HepG2 (cell line): ENCODE data around the gene ABCC3. TPM values are rescaled to one million over a fixed set of nuclear protein-coding genes. Genes with fewer than 3 reads are reported as not detected.
A peak's percentile ranks its signal among the peaks of the same experiment; 100 is the strongest.

Source experiments
- ASH2L ChIP-seq: fragments of 300-600, 200-600 bp; sonication (generic); IDR thresholded peaks from 2 replicates; pipeline ENCODE4 v1.7.0; 2017; ENCODE audit warnings: low read depth, mild to moderate bottlenecking, moderate library complexity, mixed read lengths, low read length; ENCODE audit not compliant: insufficient read length
- ATF6 ChIP-seq: sonication (generic); formaldehyde crosslinking; conservative IDR thresholded peaks from 2 replicates; pipeline ENCODE4 v1.4.0; 2020; ENCODE audit warnings: missing genetic modification reagents
- CCAR2 ChIP-seq: fragments of 200-400 bp; formaldehyde crosslinking; optimal IDR thresholded peaks from 2 replicates; pipeline ENCODE3; 2018; ENCODE audit warnings: low read depth, mild to moderate bottlenecking, low read length, moderate library complexity
- CCDC6 ChIP-seq: sonication (generic); formaldehyde crosslinking; IDR thresholded peaks from 2 replicates; pipeline ENCODE4 v1.8.1; 2022; ENCODE audit warnings: mild to moderate bottlenecking, missing genetic modification reagents, moderate library complexity
- CREB3 ChIP-seq: sonication (generic); formaldehyde crosslinking; IDR thresholded peaks from 2 replicates; pipeline ENCODE4 v1.5.0; 2020; ENCODE audit warnings: missing genetic modification reagents
- ELF4 ChIP-seq: sonication (generic); formaldehyde crosslinking; IDR thresholded peaks from 2 replicates; pipeline ENCODE4 v1.5.0; 2020; ENCODE audit warnings: missing genetic modification reagents, mild to moderate bottlenecking, moderate library complexity, borderline replicate concordance
- GATA4 ChIP-seq: sonication (generic); IDR thresholded peaks from 2 replicates; pipeline ENCODE4 v1.6.1; 2016; ENCODE audit warnings: antibody characterized with exemption, low read depth, borderline replicate concordance
- HNF1B ChIP-seq: sonication (generic); formaldehyde crosslinking; IDR thresholded peaks from 2 replicates; pipeline ENCODE4 v1.5.1; 2020; ENCODE audit warnings: mild to moderate bottlenecking, moderate library complexity, missing genetic modification reagents
- KAT7 ChIP-seq: IDR thresholded peaks from 2 replicates; pipeline ENCODE4 v1.6.1; 2018; ENCODE audit warnings: borderline replicate concordance, missing compliant biosample characterization
- LCORL ChIP-seq, 2 experiments: fragments of 450-650 bp in 1 of 2; sonication (generic) in 1 of 2; formaldehyde crosslinking in 1 of 2; IDR thresholded peaks; 2 replicates each; pipeline versions ENCODE4 v1.5.0 to v1.6.1; 2017 to 2020; ENCODE audit warnings: antibody characterized with exemption in 1 of 2, missing genetic modification reagents in 1 of 2
- MEF2D ChIP-seq: sonication (generic); formaldehyde crosslinking; IDR thresholded peaks from 2 replicates; pipeline ENCODE4 v1.5.1; 2020; ENCODE audit warnings: mild to moderate bottlenecking, missing genetic modification reagents
- SRSF4 ChIP-seq: fragments of 200-400 bp; formaldehyde crosslinking; IDR thresholded peaks from one replicate; pipeline ENCODE4 v1.6.1; 2018; ENCODE audit warnings: mild to moderate bottlenecking, low read depth, low read length, moderate library complexity; ENCODE audit not compliant: poor library complexity, severe bottlenecking
- TAF1 ChIP-seq: sonication (generic); formaldehyde crosslinking; IDR thresholded peaks from 2 replicates; pipeline ENCODE4 v1.4.0; 2020; ENCODE audit warnings: missing genetic modification reagents
- TIGD3 ChIP-seq: sonication (generic); formaldehyde crosslinking; IDR thresholded peaks from 2 replicates; pipeline ENCODE4 v1.5.1; 2020; ENCODE audit warnings: mild to moderate bottlenecking, missing genetic modification reagents, borderline replicate concordance
- YEATS2 ChIP-seq: sonication (generic); formaldehyde crosslinking; IDR thresholded peaks from 2 replicates; pipeline ENCODE4 v1.4.0; 2020; ENCODE audit warnings: missing genetic modification reagents, borderline replicate concordance
- ZBTB46 ChIP-seq: sonication (generic); formaldehyde crosslinking; IDR thresholded peaks from 2 replicates; pipeline ENCODE4 v1.4.0; 2020; ENCODE audit warnings: mild to moderate bottlenecking, missing genetic modification reagents, borderline replicate concordance
- ZNF20 ChIP-seq: sonication (generic); formaldehyde crosslinking; IDR thresholded peaks from 2 replicates; pipeline ENCODE4 v1.4.0; 2020; ENCODE audit warnings: mild to moderate bottlenecking, moderate library complexity, missing genetic modification reagents
- ZNF326 ChIP-seq: sonication (generic); formaldehyde crosslinking; IDR thresholded peaks from 2 replicates; pipeline ENCODE4 v1.4.0; 2020; ENCODE audit warnings: missing genetic modification reagents, borderline replicate concordance
- ZNF333 ChIP-seq: sonication (generic); formaldehyde crosslinking; IDR thresholded peaks from 2 replicates; pipeline ENCODE4 v1.4.0; 2020; ENCODE audit warnings: mild to moderate bottlenecking, missing genetic modification reagents, borderline replicate concordance
- ZSCAN31 ChIP-seq: sonication (generic); formaldehyde crosslinking; IDR thresholded peaks from 2 replicates; pipeline ENCODE4 v1.5.0; 2020; ENCODE audit warnings: low read depth, mild to moderate bottlenecking, missing genetic modification reagents
- polyA plus RNA-seq, 8 experiments: library from polyadenylated mRNA; depleted of rRNA in 3 of 8; stranded (reverse) in 7 of 8; unstranded in 1 of 8; fragments of >200 nt; fragmentation: Illumina TruSeq in 4 of 8; extraction: Trizol in 4 of 8; gene quantifications; 2 replicates each; pipeline versions ENCODE4 v1.2.1 to v1.2.3, GENCODE V29; 2011 to 2016; ENCODE audit warnings: low read depth in 4 of 8, missing spikeins in 1 of 8, mixed read lengths in 1 of 8; ENCODE audit not compliant: insufficient read depth in 1 of 8
- total RNA-seq, 5 experiments: library from RNA; depleted of rRNA; stranded (reverse); fragments of >200 nt; fragmentation: Illumina TruSeq; extraction: Trizol; gene quantifications; 2 replicates each; pipeline ENCODE4 v1.2.3, GENCODE V29; 2016; ENCODE audit warnings: low read depth in 1 of 5

ABCC3 gene
- total and polyA plus RNA-seq, 2 of the 13 experiments (the other 11 are each of a cell fraction or from before 2014, with no cell fraction given), result 25.2 to 50.7 TPM

GRCh38 chr17:50626037-50626574, 8.6 kb upstream of the ABCC3 start (continued):
- no peak for TF ChIP-seq CCDC6 (CRISPR knock-in tag)
- TF ChIP-seq CREB3 (CRISPR knock-in tag), result no peak
- TF ChIP-seq ZNF20, result no peak
- no peak for TF ChIP-seq TIGD3 (CRISPR knock-in tag)
- TF ChIP-seq LCORL (IDR thresholded peaks at IDR 0.05), result no peak
- peak; percentile 77 for TF ChIP-seq LCORL (CRISPR knock-in tag; IDR thresholded peaks at IDR 0.05)
- no peak for TF ChIP-seq HNF1B (CRISPR knock-in tag)
- no peak for TF ChIP-seq GATA4
- no peak for TF ChIP-seq CCAR2
- no peak for TF ChIP-seq ELF4 (CRISPR knock-in tag)
- no peak for TF ChIP-seq ZNF326 (CRISPR knock-in tag)
- TF ChIP-seq TAF1, result 0 out of 2 replicates have a peak, but pooled peaks have one; percentile 27
- TF ChIP-seq ZBTB46 (CRISPR knock-in tag), result no peak
- TF ChIP-seq ASH2L, result peak; percentile 32
- no peak for TF ChIP-seq ATF6
- no peak for TF ChIP-seq SRSF4
- TF ChIP-seq KAT7 (CRISPR knock-in tag), result peak; percentile 87
- TF ChIP-seq ZNF333 (CRISPR knock-in tag), result no peak
- TF ChIP-seq MEF2D, result no peak
- peak; percentile 68 for TF ChIP-seq ZSCAN31
- TF ChIP-seq YEATS2 (CRISPR knock-in tag), result peak; percentile 52; the same call in 1 of the 2 replicates
